Stimulated activated naive CD4-positive, alpha-beta T cell (primary cell): ENCODE data around the gene RAB11FIP3.
"Not testable (repeated sequence)": the region's sequence is repeated elsewhere in the genome, so short reads cannot be mapped to it uniquely, and the experiment has no call there.

Source experiments
- DNase-seq, 6 experiments: peaks; one replicate each; lab custom pipeline; 2025; lab: John Stamatoyannopoulos, UW

The RAB11FIP3 gene

GRCh38 chr16:425082-425718 lies at the start of gene RAB11FIP3:
RAB11FIP3 (plus strand) TSS chr16:425649; CDS start chr16:426007, 358 bp downstream.
- DNase-seq, result peak; percentile 65 to 95 (median 80)

- no peak for DNase-seq
These were observed 49.3 kb upstream of the RAB11FIP3 start for GRCh38 chr16:375927-376816.

GRCh38 chr16:376817-377418 lies 48.5 kb upstream of the RAB11FIP3 start:
- DNase-seq, result no peak

GRCh38 chr16:377419-377951 lies 48.0 kb upstream of the RAB11FIP3 start:
- DNase-seq, result no peak

- not testable (repeated sequence) for DNase-seq
These were observed 47.2 kb upstream of the RAB11FIP3 start for GRCh38 chr16:378113-378820.

- no peak for DNase-seq
These were observed 46.6 kb upstream of the RAB11FIP3 start for GRCh38 chr16:378821-379182.

GRCh38 chr16:379183-379960 lies 46.1 kb upstream of the RAB11FIP3 start:
- DNase-seq, result no peak

- peak in 5 of 6 experiments; percentile 17 to 51 (median 39) for DNase-seq
These were observed 45.3 kb upstream of the RAB11FIP3 start for GRCh38 chr16:379961-380761.

GRCh38 chr16:380762-381011 lies 44.8 kb upstream of the RAB11FIP3 start:
- no peak for DNase-seq

- peak in 3 of 6 experiments; percentile 43 to 55 (median 47) for DNase-seq
These were observed 44.2 kb upstream of the RAB11FIP3 start for GRCh38 chr16:381012-381788.

- peak; percentile 42 to 67 (median 63) for DNase-seq
These were observed 43.4 kb upstream of the RAB11FIP3 start, which contains the start of gene PGAP6 for GRCh38 chr16:381789-382717. PGAP6 (minus strand) TSS chr16:381978; CDS start chr16:381821, 157 bp downstream.

GRCh38 chr16:383326-384051 lies 42.0 kb upstream of the RAB11FIP3 start:
- peak; percentile 29 to 61 (median 45) for DNase-seq

GRCh38 chr16:386641-387156 lies 38.8 kb upstream of the RAB11FIP3 start:
- no peak for DNase-seq

- DNase-seq, result not testable (repeated sequence)
These were observed 37.4 kb upstream of the RAB11FIP3 start for GRCh38 chr16:387761-388666.

GRCh38 chr16:389352-389751 lies 36.1 kb upstream of the RAB11FIP3 start:
- DNase-seq, result no peak

GRCh38 chr16:391885-392335 lies 33.5 kb upstream of the RAB11FIP3 start:
- peak; percentile 45 to 66 (median 52) for DNase-seq
